Smooth muscle cell (in vitro differentiated cells): ENCODE results near the gene OR4K2. TPM values are rescaled to one million over a fixed set of nuclear protein-coding genes. Genes with fewer than 3 reads are reported as not detected.
"Not testable (repeated sequence)": the region's sequence is repeated elsewhere in the genome, so short reads cannot be mapped to it uniquely, and the experiment has no call there.

Source experiments
- DNase-seq: peaks from one replicate; lab custom pipeline; 2025; ENCODE audit not compliant: unreplicated experiment; lab: John Stamatoyannopoulos, UW
- H2AFZ ChIP-seq: fragments of 200-600 bp; sonication (generic); 2 replicates; pipeline ENCODE4 v1.6.0; 2016; ENCODE audit warnings: antibody characterized with exemption, low read depth, mild to moderate bottlenecking
- H3F3A ChIP-seq: fragments of 200-600 bp; sonication (generic); 2 replicates; pipeline ENCODE4 v1.6.0; 2017; ENCODE audit warnings: antibody characterized with exemption, low read depth
- H3K27ac ChIP-seq: fragments of 200-600 bp; sonication (generic); 2 replicates; pipeline ENCODE4 v1.5.1; 2016; ENCODE audit warnings: low read depth, mild to moderate bottlenecking
- H3K27me3 ChIP-seq: fragments of 200-600 bp; sonication (generic); 2 replicates; pipeline ENCODE4 v1.6.1; 2016; ENCODE audit warnings: low read depth, mild to moderate bottlenecking
- H3K36me3 ChIP-seq: fragments of 200-600 bp; sonication (generic); 2 replicates; pipeline ENCODE4 v1.5.1; 2016; ENCODE audit warnings: low read depth
- H3K4me1 ChIP-seq: fragments of 200-600 bp; sonication (generic); 2 replicates; pipeline ENCODE4 v1.5.1; 2016; ENCODE audit warnings: low read depth
- H3K4me2 ChIP-seq: fragments of 200-600 bp; sonication (generic); 2 replicates; pipeline ENCODE4 v1.6.0; 2016; ENCODE audit warnings: mild to moderate bottlenecking
- H3K4me3 ChIP-seq: fragments of 200-600 bp; sonication (generic); 2 replicates; pipeline ENCODE4 v1.5.1; 2016; ENCODE audit warnings: mild to moderate bottlenecking
- H3K79me2 ChIP-seq: fragments of 200-600 bp; sonication (generic); 2 replicates; pipeline ENCODE4 v1.6.0; 2016; ENCODE audit warnings: low read depth, mild to moderate bottlenecking
- H3K9ac ChIP-seq: fragments of 200-600 bp; sonication (generic); 2 replicates; pipeline ENCODE4 v1.6.0; 2016; ENCODE audit warnings: low read depth
- H3K9me3 ChIP-seq: fragments of 200-600 bp; sonication (generic); replicated peaks from 2 replicates; pipeline ENCODE4 v1.5.1; 2016; ENCODE audit warnings: low read depth
- H4K20me1 ChIP-seq: fragments of 200-600 bp; sonication (generic); 2 replicates; pipeline ENCODE4 v1.6.0; 2016; ENCODE audit warnings: low read depth
- WGBS: methylation state at CpG from one replicate; pipeline ENCODE4 v1.1.7; 2016; ENCODE audit warnings: low lambda C conversion rate; 5-methylcytosine and 5-hydroxymethylcytosine counted together
- polyA plus RNA-seq: library from polyadenylated mRNA; unstranded; fragments of >200 nt; fragmentation: Nextera tagmentation; extraction: Ambion mirVana; gene quantifications from 2 replicates; pipeline ENCODE4 v1.2.1, GENCODE V29; 2016
- total RNA-seq: library from RNA; depleted of rRNA; stranded (reverse); fragments of >200 nt; gene quantifications from 2 replicates; pipeline ENCODE4 v1.2.3, GENCODE V29; 2014
- TF ChIP-seq, protein P1 (sequence below): fragments of 200-600 bp; sonication (generic); IDR thresholded peaks from 2 replicates; pipeline ENCODE4 v1.5.1; 2017; ENCODE audit warnings: borderline replicate concordance, mild to moderate bottlenecking, antibody characterized with exemption; ENCODE audit not compliant: insufficient read depth, poor library complexity, severe bottlenecking

OR4K2 gene, protein sequence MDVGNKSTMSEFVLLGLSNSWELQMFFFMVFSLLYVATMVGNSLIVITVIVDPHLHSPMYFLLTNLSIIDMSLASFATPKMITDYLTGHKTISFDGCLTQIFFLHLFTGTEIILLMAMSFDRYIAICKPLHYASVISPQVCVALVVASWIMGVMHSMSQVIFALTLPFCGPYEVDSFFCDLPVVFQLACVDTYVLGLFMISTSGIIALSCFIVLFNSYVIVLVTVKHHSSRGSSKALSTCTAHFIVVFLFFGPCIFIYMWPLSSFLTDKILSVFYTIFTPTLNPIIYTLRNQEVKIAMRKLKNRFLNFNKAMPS
- total RNA-seq (not detected in 2 replicates), polyA plus RNA-seq (not detected in 2 replicates)

DNA sequence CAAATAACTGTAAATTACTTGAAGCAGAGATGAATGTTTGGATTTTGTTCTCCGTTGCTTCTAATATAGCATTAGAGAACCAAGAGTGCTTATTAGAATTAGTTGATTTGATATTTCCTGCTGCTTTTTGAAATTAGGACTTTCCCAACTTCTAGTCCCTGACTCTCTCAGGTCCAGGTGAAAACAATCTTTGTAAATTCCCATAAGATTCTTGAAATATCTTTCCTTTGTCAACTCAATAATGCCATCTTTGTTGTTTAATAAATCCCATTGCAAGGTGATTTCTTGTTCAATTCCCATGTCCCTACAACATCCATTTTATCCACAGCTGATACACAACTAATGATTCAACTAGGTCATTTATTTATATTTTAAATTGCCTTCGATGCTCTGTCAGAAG, at the start of gene OR4K2:
Gene OR4K2, plus strand, starts transcription at position 301 of the 400 bp plus-strand sequence. CDS start 1,126 bp downstream, outside the sequence.
- Histone ChIP-seq H3K4me1 (no peaks in the 10 kb centered on the region), H3K79me2 (no peaks in the 10 kb centered on the region)
- WGBS, result 63% methylated on average over 2 of the region's 2 CpGs

DNA sequence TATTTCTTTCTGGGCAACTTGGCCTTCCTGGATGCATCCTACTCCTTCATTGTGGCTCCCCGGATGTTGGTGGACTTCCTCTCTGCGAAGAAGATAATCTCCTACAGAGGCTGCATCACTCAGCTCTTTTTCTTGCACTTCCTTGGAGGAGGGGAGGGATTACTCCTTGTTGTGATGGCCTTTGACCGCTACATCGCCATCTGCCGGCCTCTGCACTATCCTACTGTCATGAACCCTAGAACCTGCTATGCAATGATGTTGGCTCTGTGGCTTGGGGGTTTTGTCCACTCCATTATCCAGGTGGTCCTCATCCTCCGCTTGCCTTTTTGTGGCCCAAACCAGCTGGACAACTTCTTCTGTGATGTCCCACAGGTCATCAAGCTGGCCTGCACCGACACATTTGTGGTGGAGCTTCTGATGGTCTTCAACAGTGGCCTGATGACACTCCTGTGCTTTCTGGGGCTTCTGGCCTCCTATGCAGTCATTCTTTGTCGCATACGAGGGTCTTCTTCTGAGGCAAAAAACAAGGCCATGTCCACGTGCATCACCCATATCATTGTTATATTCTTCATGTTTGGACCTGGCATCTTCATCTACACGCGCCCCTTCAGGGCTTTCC, 47.2 kb upstream of the OR4K2 start:
- H3K27ac ChIP-seq, DNase-seq, H3K4me2 ChIP-seq, H3K27me3 ChIP-seq, H4K20me1 ChIP-seq, H3K4me1 ChIP-seq, H3K79me2 ChIP-seq, H3F3A ChIP-seq, H3K9ac ChIP-seq, H2AFZ ChIP-seq, H3K4me3 ChIP-seq, H3K36me3 ChIP-seq: not testable (repeated sequence)
- WGBS, result 66% methylated on average over 12 of the region's 12 CpGs
- H3K9me3 ChIP-seq, result peaks cover 38% of the 10 kb centered on the region

More for the DNA sequence above, at the start of gene OR4K2:
- no peak within 1 kb of the TSS for H3K9ac ChIP-seq
- H3F3A ChIP-seq, result no peaks in the 10 kb centered on the region
- no peak within 1 kb of the TSS for H3K27ac ChIP-seq
- no peak within 1 kb of the TSS for H2AFZ ChIP-seq
- no peak within 1 kb of the TSS for H3K4me3 ChIP-seq
- TF ChIP-seq, protein P1, sequence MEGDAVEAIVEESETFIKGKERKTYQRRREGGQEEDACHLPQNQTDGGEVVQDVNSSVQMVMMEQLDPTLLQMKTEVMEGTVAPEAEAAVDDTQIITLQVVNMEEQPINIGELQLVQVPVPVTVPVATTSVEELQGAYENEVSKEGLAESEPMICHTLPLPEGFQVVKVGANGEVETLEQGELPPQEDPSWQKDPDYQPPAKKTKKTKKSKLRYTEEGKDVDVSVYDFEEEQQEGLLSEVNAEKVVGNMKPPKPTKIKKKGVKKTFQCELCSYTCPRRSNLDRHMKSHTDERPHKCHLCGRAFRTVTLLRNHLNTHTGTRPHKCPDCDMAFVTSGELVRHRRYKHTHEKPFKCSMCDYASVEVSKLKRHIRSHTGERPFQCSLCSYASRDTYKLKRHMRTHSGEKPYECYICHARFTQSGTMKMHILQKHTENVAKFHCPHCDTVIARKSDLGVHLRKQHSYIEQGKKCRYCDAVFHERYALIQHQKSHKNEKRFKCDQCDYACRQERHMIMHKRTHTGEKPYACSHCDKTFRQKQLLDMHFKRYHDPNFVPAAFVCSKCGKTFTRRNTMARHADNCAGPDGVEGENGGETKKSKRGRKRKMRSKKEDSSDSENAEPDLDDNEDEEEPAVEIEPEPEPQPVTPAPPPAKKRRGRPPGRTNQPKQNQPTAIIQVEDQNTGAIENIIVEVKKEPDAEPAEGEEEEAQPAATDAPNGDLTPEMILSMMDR, result no peak
- H3K27me3 ChIP-seq, result no peaks in the 10 kb centered on the region
- H3K9me3 ChIP-seq, result peaks cover 40% of the 10 kb centered on the region
- H3K36me3 ChIP-seq, result no peaks in the 10 kb centered on the region
- no peaks in the 10 kb centered on the region for H4K20me1 ChIP-seq
- no peak within 1 kb of the TSS for H3K4me2 ChIP-seq
- no peak for DNase-seq

DNA sequence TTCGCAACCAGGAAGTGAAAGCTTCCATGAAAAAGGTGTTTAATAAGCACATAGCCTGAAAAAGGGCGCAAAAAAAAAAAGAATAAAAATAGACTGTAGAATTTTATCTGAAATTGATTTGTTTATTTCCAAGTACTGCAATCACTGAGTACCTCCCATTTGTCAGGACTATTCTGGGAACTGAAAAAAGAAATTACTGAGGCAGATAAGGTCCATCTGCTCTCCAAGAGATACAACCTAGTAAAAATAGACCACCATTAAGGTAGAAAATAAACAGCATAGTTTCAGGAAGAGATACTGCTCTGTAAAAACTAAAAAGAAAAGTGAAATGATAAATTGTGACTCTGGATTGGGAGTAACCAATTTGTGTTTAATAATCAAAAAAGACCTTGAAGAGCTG, 46.6 kb upstream of the OR4K2 start:
- no peaks in the 10 kb centered on the region for H3F3A ChIP-seq
- H3K36me3 ChIP-seq, result no peaks in the 10 kb centered on the region
- 83% methylated on average over 2 of the region's 2 CpGs for WGBS
- no peaks in the 10 kb centered on the region for H3K79me2 ChIP-seq
- H3K4me1 ChIP-seq, result no peaks in the 10 kb centered on the region
- no peak overlapping the region for H2AFZ ChIP-seq
- H3K9me3 ChIP-seq, result peaks cover 41% of the 10 kb centered on the region
- H4K20me1 ChIP-seq, result no peaks in the 10 kb centered on the region
- TF ChIP-seq, protein P1, result no peak
- no peaks in the 10 kb centered on the region for H3K27me3 ChIP-seq
- H3K27ac ChIP-seq, result no peak overlapping the region
- no peak overlapping the region for H3K9ac ChIP-seq
- no peak for DNase-seq
- H3K4me3 ChIP-seq, result no peak overlapping the region
- H3K4me2 ChIP-seq, result no peak overlapping the region

DNA sequence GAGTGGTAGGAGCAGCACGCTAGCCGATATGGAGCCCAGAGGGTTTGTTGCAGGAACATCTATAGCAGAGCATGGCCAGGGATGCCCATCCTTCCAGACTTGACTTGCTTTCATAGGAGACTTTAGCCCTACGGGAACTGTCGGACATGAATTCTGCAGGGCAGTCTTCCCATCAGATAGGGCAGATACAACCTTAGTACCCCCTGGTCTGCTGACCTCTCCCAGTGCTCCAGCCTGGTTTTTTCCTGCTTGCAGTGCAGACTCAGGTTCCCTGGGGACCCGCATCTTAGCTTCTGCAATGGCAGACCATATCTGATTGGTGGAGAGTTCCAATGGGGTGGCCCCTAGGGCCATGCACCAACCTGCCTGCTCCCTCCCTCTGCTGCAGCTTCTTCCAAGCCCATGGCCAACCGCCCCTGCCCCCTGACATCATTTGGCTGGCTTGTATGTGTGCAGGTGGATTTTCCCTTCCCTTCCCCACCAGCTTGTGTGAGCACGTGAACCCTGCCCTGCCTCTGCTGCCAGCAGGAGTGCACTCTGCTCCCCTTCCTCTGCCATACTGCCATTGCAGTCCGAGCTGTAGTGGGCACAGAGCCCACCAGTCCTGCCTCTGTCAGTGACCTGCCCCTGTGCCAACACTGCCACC, 40.6 kb upstream of the OR4K2 start:
- not testable (repeated sequence) for H3K36me3 ChIP-seq, H2AFZ ChIP-seq, H3K27ac ChIP-seq, H3K79me2 ChIP-seq, DNase-seq, H3K27me3 ChIP-seq, H3K4me2 ChIP-seq, H4K20me1 ChIP-seq, H3F3A ChIP-seq, H3K9ac ChIP-seq, H3K4me3 ChIP-seq, H3K4me1 ChIP-seq
- H3K9me3 ChIP-seq, result peaks cover 25% of the 10 kb centered on the region
- 70% methylated on average over 8 of the region's 8 CpGs for WGBS
